H1 (cell line): ENCODE data around the gene GPC6. TPM values are rescaled to one million over a fixed set of nuclear protein-coding genes. Genes with fewer than 3 reads are reported as not detected.
A peak's percentile ranks its signal among the peaks of the same experiment; 100 is the strongest.

Experiments
- CTCF ChIA-PET: fragments of 300-600 bp; sonication (Branson Sonifier 250); formaldehyde crosslinking; loops from one replicate; lab custom pipeline; 2021; ENCODE audit not compliant: partially characterized antibody; lab: Charles Lee
- POLR2A ChIA-PET: fragments of 300-600 bp; sonication (Branson Sonifier 250); formaldehyde crosslinking; loops from one replicate; lab custom pipeline; 2021; ENCODE audit warnings: inconsistent platforms; ENCODE audit not compliant: partially characterized antibody; lab: Charles Lee
- DNase-seq, 2 experiments: peaks; one replicate each; pipeline versions ENCODE4 v3.0.0 to v3.0.0-alpha.2; 2010 to 2022; ENCODE audit warnings: low spot score in 2 of 2, low read depth in 1 of 2, mixed read lengths in 1 of 2
- FAIRE-seq: peaks from 2 replicates; lab custom pipeline; 2011; peaks lifted over from hg19 to GRCh38; lab: Jason Lieb, UNC
- H2AFZ ChIP-seq: 2 replicates; pipeline ENCODE4 v1.8.1; 2012; ENCODE audit warnings: low read length, inconsistent platforms
- H2AK5ac ChIP-seq: 2 replicates; pipeline ENCODE4 v1.6.1; 2013; ENCODE audit warnings: low read depth, low read length
- H2BK120ac ChIP-seq: replicated peaks from 2 replicates; pipeline ENCODE3; 2013; ENCODE audit warnings: low read depth, low read length, inconsistent platforms
- H2BK12ac ChIP-seq: 2 replicates; pipeline ENCODE4 v1.6.1; 2013; ENCODE audit warnings: low read depth, low read length
- H2BK15ac ChIP-seq: 2 replicates; pipeline ENCODE4 v1.6.1; 2013; ENCODE audit warnings: low read length
- H2BK20ac ChIP-seq: 2 replicates; pipeline ENCODE4 v1.6.1; 2013; ENCODE audit warnings: low read length
- H2BK5ac ChIP-seq: 2 replicates; pipeline ENCODE4 v1.6.1; 2013; ENCODE audit warnings: low read depth, low read length
- H3K14ac ChIP-seq: 2 replicates; pipeline ENCODE4 v1.6.1; 2013; ENCODE audit warnings: inconsistent platforms; ENCODE audit not compliant: insufficient read length
- H3K18ac ChIP-seq: 2 replicates; pipeline ENCODE4 v1.6.1; 2013; ENCODE audit warnings: low read length; ENCODE audit errors: extremely low read depth
- H3K23ac ChIP-seq: 2 replicates; pipeline ENCODE4 v1.6.1; 2013; ENCODE audit warnings: inconsistent platforms; ENCODE audit not compliant: insufficient read length
- H3K23me2 ChIP-seq: 2 replicates; pipeline ENCODE4 v1.6.1; 2013; ENCODE audit warnings: low read depth, low read length
- H3K27ac ChIP-seq: 2 replicates; pipeline ENCODE4 v1.6.1; 2011; ENCODE audit warnings: low read depth, low read length, inconsistent platforms
- H3K27me3 ChIP-seq, 4 experiments: replicated peaks in 1 of 4; 1 replicate in 1 of 4; 2 replicates in 3 of 4; pipeline versions ENCODE4 v1.6.1 to v1.8.1; 2011 to 2013; ENCODE audit warnings: low read length in 3 of 4, mild to moderate bottlenecking in 3 of 4, inconsistent platforms in 2 of 4, mixed read lengths in 2 of 4, moderate library complexity in 1 of 4; ENCODE audit not compliant: control insufficient read depth in 3 of 4, insufficient read depth in 3 of 4; ENCODE audit errors: extremely low read depth in 1 of 4
- H3K36me3 ChIP-seq, 4 experiments: 2 replicates each; pipeline versions ENCODE4 v1.6.1 to v1.8.1; 2011 to 2013; ENCODE audit warnings: mild to moderate bottlenecking in 4 of 4, low read length in 3 of 4, moderate library complexity in 2 of 4, control low read depth in 1 of 4, inconsistent platforms in 1 of 4; ENCODE audit not compliant: insufficient read depth in 4 of 4, control insufficient read depth in 2 of 4
- H3K4ac ChIP-seq: replicated peaks from 2 replicates; pipeline ENCODE3; 2013; ENCODE audit warnings: low read length, low read depth, mixed read lengths, inconsistent platforms; ENCODE audit not compliant: insufficient read length
- H3K4me1 ChIP-seq, 4 experiments: replicated peaks in 1 of 4; 1 replicate in 1 of 4; 2 replicates in 3 of 4; pipeline versions ENCODE4 v1.6.1 to v1.8.1; 2011 to 2013; ENCODE audit warnings: low read length in 3 of 4, inconsistent platforms in 2 of 4, mixed read lengths in 1 of 4; ENCODE audit not compliant: insufficient read depth in 4 of 4, control insufficient read depth in 3 of 4
- H3K4me2 ChIP-seq, 2 experiments: 2 replicates each; pipeline versions ENCODE4 v1.6.1 to v1.8.1; 2011 to 2013; ENCODE audit warnings: low read depth in 2 of 2, low read length in 2 of 2, control low read depth in 1 of 2, inconsistent platforms in 1 of 2, mild to moderate bottlenecking in 1 of 2; ENCODE audit not compliant: insufficient read depth in 1 of 2
- H3K4me3 ChIP-seq, 4 experiments: fragments of 200-600, 300-600 bp in 1 of 4; sonication (generic), shearing (Covaris generic), sonication (Bioruptor Twin) in 1 of 4; 2 replicates each; pipeline versions ENCODE4 v1.5.1 to v1.8.1; 2011 to 2016; ENCODE audit warnings: low read length in 4 of 4, low read depth in 3 of 4, control low read depth in 2 of 4, inconsistent platforms in 2 of 4, mild to moderate bottlenecking in 2 of 4, mixed read lengths in 1 of 4, moderate library complexity in 1 of 4; ENCODE audit not compliant: insufficient read depth in 2 of 4; ENCODE audit errors: extremely low read depth in 1 of 4
- H3K56ac ChIP-seq: replicated peaks from 2 replicates; pipeline ENCODE3; 2013; ENCODE audit warnings: low read depth, mild to moderate bottlenecking, mixed read lengths, low read length, inconsistent platforms; ENCODE audit not compliant: insufficient read length
- H3K79me1 ChIP-seq: 2 replicates; pipeline ENCODE4 v1.6.1; 2013; ENCODE audit warnings: low read depth, low read length, control low read depth
- H3K79me2 ChIP-seq, 2 experiments: 2 replicates each; pipeline versions ENCODE4 v1.6.1 to v1.8.1; 2012 to 2013; ENCODE audit warnings: low read length in 2 of 2, mild to moderate bottlenecking in 2 of 2, inconsistent platforms in 1 of 2; ENCODE audit not compliant: insufficient read depth in 2 of 2, control insufficient read depth in 1 of 2
- H3K9ac ChIP-seq, 4 experiments: replicated peaks in 1 of 4; 1 replicate in 1 of 4; 2 replicates in 3 of 4; pipeline versions ENCODE4 v1.6.1 to v1.8.1; 2011 to 2013; ENCODE audit warnings: low read depth in 3 of 4, low read length in 3 of 4, control low read depth in 2 of 4, mild to moderate bottlenecking in 2 of 4, moderate library complexity in 2 of 4, inconsistent platforms in 1 of 4; ENCODE audit errors: extremely low read depth in 1 of 4
- H3K9me3 ChIP-seq, 2 experiments: 2 replicates each; pipeline versions ENCODE4 v1.6.1 to v1.8.1; 2012 to 2013; ENCODE audit warnings: mild to moderate bottlenecking in 2 of 2, moderate library complexity in 2 of 2, control low read depth in 1 of 2, inconsistent platforms in 1 of 2, low read depth in 1 of 2, low read length in 1 of 2, mixed read lengths in 1 of 2; ENCODE audit not compliant: insufficient read depth in 2 of 2
- H4K20me1 ChIP-seq, 2 experiments: replicated peaks in 1 of 2; 2 replicates each; pipeline versions ENCODE3 to v1.8.1; 2011 to 2013; ENCODE audit warnings: inconsistent platforms in 2 of 2, low read length in 2 of 2, mild to moderate bottlenecking in 1 of 2; ENCODE audit not compliant: insufficient read depth in 2 of 2, control insufficient read depth in 1 of 2
- H4K5ac ChIP-seq: 2 replicates; pipeline ENCODE4 v1.6.1; 2013; ENCODE audit warnings: low read length, low read depth, mixed read lengths, inconsistent platforms; ENCODE audit not compliant: insufficient read length
- H4K8ac ChIP-seq: 2 replicates; pipeline ENCODE4 v1.8.0; 2013; ENCODE audit warnings: mild to moderate bottlenecking, moderate library complexity, low read length, inconsistent platforms; ENCODE audit not compliant: insufficient read depth; ENCODE audit errors: extremely low read depth
- H4K91ac ChIP-seq: replicated peaks from 2 replicates; pipeline ENCODE3; 2013; ENCODE audit warnings: low read length, mixed read lengths, inconsistent platforms; ENCODE audit not compliant: insufficient read length
- CEBPB ChIP-seq: IDR thresholded peaks from 2 replicates; pipeline ENCODE4 v1.6.1; 2012; ENCODE audit warnings: low read depth, low read length
- CHD1 ChIP-seq: IDR thresholded peaks from 2 replicates; pipeline ENCODE4 v1.6.1; 2012; ENCODE audit warnings: low read depth, low read length, improper control_type of control experiment
- CREB1 ChIP-seq: IDR thresholded peaks from 2 replicates; pipeline ENCODE4 v1.6.1; 2012; ENCODE audit warnings: inconsistent platforms
- CTBP2 ChIP-seq: IDR thresholded peaks from 2 replicates; pipeline ENCODE4 v1.7.0; 2011; ENCODE audit warnings: borderline replicate concordance, mild to moderate bottlenecking, moderate library complexity, mixed read lengths, low read length; ENCODE audit not compliant: insufficient read depth, insufficient read length
- EP300 ChIP-seq, 2 experiments: IDR thresholded peaks; 1 replicate in 1 of 2; 2 replicates in 1 of 2; pipeline ENCODE4 v1.6.1; 2011 to 2012; ENCODE audit warnings: low read depth in 2 of 2, low read length in 2 of 2, mild to moderate bottlenecking in 2 of 2, borderline replicate concordance in 1 of 2, inconsistent platforms in 1 of 2, moderate library complexity in 1 of 2
- FOSL1 ChIP-seq: IDR thresholded peaks from 2 replicates; pipeline ENCODE4 v1.6.1; 2011; ENCODE audit warnings: mild to moderate bottlenecking, low read depth, low read length, moderate library complexity; ENCODE audit not compliant: insufficient read depth
- GABPA ChIP-seq: IDR thresholded peaks from 2 replicates; pipeline ENCODE4 v1.6.1; 2011; ENCODE audit warnings: mild to moderate bottlenecking, low read length, moderate library complexity, borderline replicate concordance; ENCODE audit not compliant: insufficient read depth
- MAX ChIP-seq: IDR thresholded peaks from 2 replicates; pipeline ENCODE4 v1.6.1; 2012; ENCODE audit warnings: inconsistent platforms
- SIN3A ChIP-seq, 2 experiments: IDR thresholded peaks in 1 of 2; conservative IDR thresholded peaks in 1 of 2; 2 replicates each; pipeline ENCODE4 v1.6.1; 2011 to 2012; ENCODE audit warnings: low read length in 2 of 2, improper control_type of control experiment in 1 of 2, low read depth in 1 of 2, mild to moderate bottlenecking in 1 of 2
- SP1 ChIP-seq: IDR thresholded peaks from 2 replicates; pipeline ENCODE4 v1.6.1; 2011; ENCODE audit warnings: low read depth, low read length
- TAF7 ChIP-seq: optimal IDR thresholded peaks from 2 replicates; pipeline ENCODE3; 2011; ENCODE audit warnings: low read depth, mild to moderate bottlenecking, inconsistent platforms, low read length, moderate library complexity, borderline replicate concordance
- TBP ChIP-seq: IDR thresholded peaks from 2 replicates; pipeline ENCODE4 v1.6.1; 2011; ENCODE audit warnings: low read depth, low read length, improper control_type of control experiment
- WGBS, 2 experiments: shearing (Covaris generic) in 1 of 2; methylation state at CpG; one replicate each; pipeline versions ENCODE4 v1.1.6 to v1.1.7; 2013 to 2015; ENCODE audit warnings: low lambda C conversion rate in 2 of 2, mixed read lengths in 2 of 2, inconsistent platforms in 1 of 2, low coverage in 1 of 2, missing lambda C conversion rate in 1 of 2; ENCODE audit not compliant: insufficient replicate concordance in 2 of 2, insufficient coverage in 1 of 2, insufficient read length in 1 of 2; ENCODE audit errors: extremely low coverage in 1 of 2, missing lambda C conversion rate in 1 of 2; 5-methylcytosine and 5-hydroxymethylcytosine counted together
- polyA plus RNA-seq, 7 experiments: library from polyadenylated mRNA; depleted of rRNA in 3 of 7; stranded (reverse) in 5 of 7; unstranded in 2 of 7; fragments of >200 nt in 5 of 7; fragments of 200-250 nt in 2 of 7; gene quantifications; 1 replicate in 5 of 7; 2 replicates in 1 of 7; 4 replicates in 1 of 7; pipeline versions ENCODE4 v1.2.1 to v1.2.3, GENCODE V29; 2011 to 2013; ENCODE audit warnings: missing spikeins in 2 of 7, mixed read lengths in 2 of 7
- total RNA-seq: library from RNA; stranded (reverse); fragmentation: NEBNext Ultra II Directional; extraction: Animal tissue kit (Norgen Biotek cat#: 25700); gene quantifications from 2 replicates; pipeline ENCODE4 v1.2.1, GENCODE V29; 2021
- TF ChIP-seq, protein P1 (sequence below): IDR thresholded peaks from 2 replicates; pipeline ENCODE4 v1.6.1; 2011; ENCODE audit warnings: low read length, improper control_type of control experiment

GPC6 gene
- total and polyA plus RNA-seq, 2 of the 8 experiments (the other 6 are each of a cell fraction or from before 2014, with no cell fraction given) = 5.4 to 12.0 TPM

DNA sequence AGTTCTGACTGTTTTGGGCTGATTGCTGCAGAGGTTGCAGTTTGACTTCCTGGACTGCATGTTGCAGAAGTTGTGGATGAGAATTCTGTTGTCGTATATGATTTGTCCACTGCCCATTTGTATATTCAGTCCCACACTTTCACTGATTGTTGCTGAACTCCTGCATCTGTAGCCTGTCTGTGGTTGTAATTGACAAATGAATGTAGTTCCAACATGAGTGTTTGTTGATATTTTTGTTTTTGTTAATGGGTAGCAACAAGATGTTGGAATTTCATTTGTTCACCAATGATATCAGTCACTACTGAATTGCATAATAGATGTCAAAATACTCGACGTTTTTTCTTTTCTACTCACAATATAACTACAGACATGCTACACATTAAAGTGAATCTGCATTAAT, 719.0 kb downstream of the GPC6 start:
- Histone ChIP-seq H3K14ac (no peak overlapping the region), H2BK12ac (no peak overlapping the region), H3K4me3 (no peak overlapping the region), H2BK120ac (no peak overlapping the region), H3K4ac (no peak overlapping the region), H3K36me3 (no peaks in the 10 kb centered on the region), H3K9me3 (no peaks in the 10 kb centered on the region), H3K23me2 (no peaks in the 10 kb centered on the region), H3K79me2 (no peaks in the 10 kb centered on the region), H2AK5ac (no peak overlapping the region), H3K9ac (no peak overlapping the region), H4K91ac (no peak overlapping the region), H2AFZ (0 out of 2 replicates have a peak overlapping the region, but pooled peaks have one; percentile 34), H2BK5ac (no peak overlapping the region), H2BK20ac (no peak overlapping the region), H2BK15ac (no peak overlapping the region), H3K4me2 (no peak overlapping the region), H3K79me1 (no peaks in the 10 kb centered on the region), H3K18ac (no peak overlapping the region), H3K56ac (no peak overlapping the region), H3K27ac (no peak overlapping the region), H3K23ac (no peak overlapping the region), H3K4me1 (no peaks in the 10 kb centered on the region), H4K20me1 (no peaks in the 10 kb centered on the region), H3K27me3 (no peaks in the 10 kb centered on the region), H4K8ac (no peak overlapping the region), H4K5ac (no peak overlapping the region)
- CTCF ChIA-PET = no interaction called here
- POLR2A ChIA-PET = no interaction called here
- DNase-seq (no peak), FAIRE-seq (no peak)
- whole genome bisulfite sequencing, 2 experiments = 89% methylated on average over 3 of the region's 3 CpGs; no CpG with 5 or more reads in 1 of the 2 experiments
- no peak for TF ChIP-seq EP300 (IDR thresholded peaks at IDR 0.05; ENCODE audit: borderline replicate concordance in 1 of 2, low read depth in 2 of 2, low read length in 2 of 2)
- no peak for TF ChIP-seq CHD1
- no peak for TF ChIP-seq MAX
- no peak for TF ChIP-seq SIN3A (conservative IDR thresholded peaks at IDR 0.05 in 1 of 2, IDR thresholded peaks at IDR 0.05 in 1 of 2; ENCODE audit: low read depth in 1 of 2, low read length in 2 of 2)
- TF ChIP-seq GABPA = no peak
- TF ChIP-seq FOSL1 = no peak
- no peak for TF ChIP-seq TAF7
- no peak for TF ChIP-seq SP1
- TF ChIP-seq CEBPB = no peak
- TF ChIP-seq CREB1 = no peak
- TF ChIP-seq, protein P1, sequence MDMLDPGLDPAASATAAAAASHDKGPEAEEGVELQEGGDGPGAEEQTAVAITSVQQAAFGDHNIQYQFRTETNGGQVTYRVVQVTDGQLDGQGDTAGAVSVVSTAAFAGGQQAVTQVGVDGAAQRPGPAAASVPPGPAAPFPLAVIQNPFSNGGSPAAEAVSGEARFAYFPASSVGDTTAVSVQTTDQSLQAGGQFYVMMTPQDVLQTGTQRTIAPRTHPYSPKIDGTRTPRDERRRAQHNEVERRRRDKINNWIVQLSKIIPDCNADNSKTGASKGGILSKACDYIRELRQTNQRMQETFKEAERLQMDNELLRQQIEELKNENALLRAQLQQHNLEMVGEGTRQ = no peak
- TF ChIP-seq CTBP2 = no peak
- no peak for TF ChIP-seq TBP
